Measurements from ENCODE around the gene OR2T27.

GRCh38 chr1:248691567-248692155 is 36.3 kb upstream of the OR2T27 start:
- TF ChIP-seq CTCF (IDR thresholded peaks at IDR 0.05) (no peak), EP300 (IDR thresholded peaks at IDR 0.05; ENCODE audit: low read depth) (no peak), POLR2AphosphoS5 (IDR thresholded peaks at IDR 0.05) (no peak)
